ENCODE measurements around the gene APOM.

Gene APOM

DNA sequence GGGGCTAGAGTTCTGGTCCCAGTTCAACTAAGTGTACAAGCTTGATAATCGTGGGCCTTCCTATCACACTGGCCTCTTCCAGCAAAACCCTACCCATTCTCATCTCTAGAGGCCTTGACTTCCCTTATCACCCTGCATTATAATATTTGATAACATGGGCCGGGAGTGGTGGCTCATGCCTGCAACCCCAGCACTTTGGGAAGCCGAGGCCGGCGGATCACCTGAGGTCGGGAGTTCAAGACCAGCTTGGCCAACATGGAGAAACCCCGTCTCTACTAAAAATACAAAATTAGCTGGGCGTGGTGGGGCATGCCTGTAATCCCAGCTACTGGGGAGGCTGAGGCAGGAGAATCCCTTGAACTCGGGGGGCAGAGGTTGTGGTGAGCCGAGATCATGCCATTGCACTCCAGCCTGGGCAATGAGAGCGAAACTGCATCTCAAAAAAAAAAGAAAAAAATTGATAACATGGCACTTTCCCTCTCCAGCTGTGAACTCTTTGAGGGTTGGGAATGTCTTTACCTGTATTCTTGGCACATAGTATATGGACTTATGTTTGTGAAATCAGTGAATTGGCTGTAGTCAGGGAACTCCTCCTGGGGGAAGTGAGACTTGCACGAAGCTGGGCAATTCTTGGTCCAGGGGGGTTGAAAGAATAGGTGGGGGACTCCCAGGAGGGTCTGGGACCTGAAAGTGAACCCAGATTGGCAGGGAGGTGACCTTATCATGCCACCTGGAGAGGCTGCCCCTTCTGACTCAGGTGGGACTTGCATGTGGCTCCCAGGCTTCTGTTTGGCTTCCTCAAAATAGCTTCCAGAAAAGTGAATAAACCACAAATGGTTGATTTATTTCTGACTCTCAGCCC is 5.8 kb downstream of the APOM start:
- TF ChIP-seq CTCF (IDR thresholded peaks at IDR 0.05) = no peak

- no peak for TF ChIP-seq CTCF (IDR thresholded peaks at IDR 0.05)
These were observed 6.5 kb downstream of the APOM start for GRCh38 chr6:31662124-31662723.

GRCh38 chr6:31663126-31663960 is 7.6 kb downstream of the APOM start:
- TF ChIP-seq CTCF (IDR thresholded peaks at IDR 0.05) = no peak

- TF ChIP-seq CTCF (IDR thresholded peaks at IDR 0.05) = no peak
These were observed 8.5 kb downstream of the APOM start for GRCh38 chr6:31663961-31664789.

- no peak for TF ChIP-seq CTCF (IDR thresholded peaks at IDR 0.05)
These were observed 9.3 kb downstream of the APOM start, which contains the start of gene GPANK1 for GRCh38 chr6:31664790-31665500. Gene GPANK1, minus strand, starts transcription at chr6:31664997. Its CDS starts 519 bp downstream, at chr6:31664478.

DNA sequence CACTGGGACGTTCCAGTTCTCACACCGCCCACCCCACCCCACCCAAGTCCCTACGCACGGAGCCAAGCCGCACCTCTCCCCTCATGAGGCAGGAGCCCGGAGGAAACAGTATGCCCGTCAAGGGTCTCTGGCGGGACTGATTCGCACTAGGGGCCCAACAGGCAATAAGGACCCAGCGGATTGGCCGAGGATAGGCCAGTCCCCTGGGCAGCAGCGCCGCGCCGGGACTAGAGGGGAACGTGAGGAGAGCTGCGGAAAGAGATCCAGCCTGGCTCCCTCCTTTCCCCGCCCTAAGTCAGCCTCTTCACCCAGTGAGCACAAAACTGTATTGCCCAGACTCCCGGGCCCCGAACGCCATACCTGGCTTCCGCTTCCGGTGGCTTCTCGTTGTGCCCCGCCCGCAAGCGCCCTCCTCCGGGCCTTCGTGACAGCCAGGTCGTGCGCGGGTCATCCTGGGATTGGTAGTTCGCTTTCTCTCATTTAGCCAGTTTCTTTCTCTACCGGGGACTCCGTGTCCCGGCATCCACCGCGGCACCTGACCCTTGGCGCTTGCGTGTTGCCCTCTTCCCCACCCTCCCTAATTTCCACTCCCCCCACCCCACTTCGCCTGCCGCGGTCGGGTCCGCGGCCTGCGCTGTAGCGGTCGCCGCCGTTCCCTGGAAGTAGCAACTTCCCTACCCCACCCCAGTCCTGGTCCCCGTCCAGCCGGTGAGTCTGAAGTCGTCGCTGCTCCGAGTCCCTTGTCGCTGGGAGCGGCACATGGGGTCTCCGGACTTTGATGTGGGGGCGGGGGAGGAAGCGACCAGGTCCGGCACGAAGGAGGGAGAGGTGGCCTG is 10.0 kb downstream of the APOM start, which contains the start of gene CSNK2B:
CSNK2B (plus strand) TSS at position 580 of the 836 bp plus-strand sequence. CDS start 752 bp downstream, outside the sequence.
- no peak for TF ChIP-seq CTCF (IDR thresholded peaks at IDR 0.05)

All from LNCAP (cell line).